ENCODE measurements around the gene RBM6. TPM values are rescaled to one million over a fixed set of nuclear protein-coding genes. Genes with fewer than 3 reads are reported as not detected.

Gene RBM6
- total and polyA plus RNA-seq, 9 of the 15 experiments (the other 6 are each of a cell fraction or from before 2014, with no cell fraction given), result 19.9 to 82.2 (median 57.8) TPM

DNA sequence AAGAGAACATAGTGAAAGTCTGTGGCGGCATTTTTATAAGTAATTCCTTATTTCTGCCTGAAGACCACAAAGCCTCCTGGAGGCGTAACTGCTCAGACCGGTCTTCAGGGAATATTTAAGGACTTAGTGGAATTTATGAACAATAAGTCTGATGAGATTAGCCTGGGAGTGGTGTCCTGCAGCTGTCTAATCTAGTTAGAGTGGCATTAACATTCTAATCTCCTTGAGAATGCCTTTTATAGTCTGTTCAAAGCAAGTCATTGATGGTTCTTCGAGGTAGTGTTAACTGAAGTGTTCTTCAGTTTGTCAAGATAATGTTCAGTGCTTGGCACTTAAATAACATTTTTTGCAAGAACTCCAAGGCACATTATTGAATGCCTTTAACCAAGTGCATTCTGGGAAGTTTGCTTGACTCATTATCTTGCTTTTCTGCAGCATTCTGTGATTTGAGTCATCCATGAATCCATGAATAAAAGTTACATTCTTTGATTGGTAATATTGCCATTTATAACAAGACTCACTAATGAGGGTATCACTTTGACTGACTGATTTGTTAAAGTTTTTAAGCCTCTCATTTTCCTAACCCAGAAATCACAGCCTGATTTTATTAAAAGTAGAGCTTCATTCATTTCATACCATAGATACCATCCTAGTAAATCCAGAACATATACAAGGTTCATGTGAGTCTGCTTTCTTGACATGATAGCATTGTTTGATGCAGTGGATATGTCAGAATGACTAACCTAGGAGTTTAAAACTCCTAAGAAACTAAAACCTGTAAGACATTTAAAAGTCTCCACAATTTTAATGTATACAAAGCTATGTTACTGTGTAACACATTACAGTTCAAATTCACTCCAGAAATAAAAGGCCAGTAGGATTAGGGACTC, 161.3 kb downstream of the RBM6 start:
- Histone ChIP-seq H3K27me3 (ENCODE audit: control insufficient read depth in 2 of 2, insufficient read depth in 2 of 2, low read length in 2 of 2) (no peaks in the 10 kb centered on the region), H2AFZ (ENCODE audit: low read depth, low read length) (no peak overlapping the region), H3K36me3 (ENCODE audit: control insufficient read depth, insufficient read depth, low read length) (peaks cover 93% of the 10 kb centered on the region), H3K9me1 (ENCODE audit: control insufficient read depth, insufficient read depth, low read length) (no peaks in the 10 kb centered on the region), H3K9ac (ENCODE audit: insufficient read depth in 1 of 2, low read depth in 2 of 2, low read length in 2 of 2) (no peak overlapping the region), H3K4me2 (ENCODE audit: insufficient read depth, low read length) (no peak overlapping the region), H3K9me3 (replicated peaks; ENCODE audit: control insufficient read depth, insufficient read depth, low read depth, low read length) (no peaks in the 10 kb centered on the region), H3K4me3 (no peak overlapping the region), H3K4me1 (replicated peaks in 1 of 2; ENCODE audit: control insufficient read depth in 2 of 2, insufficient read depth in 2 of 2, low read length in 2 of 2) (no peaks in the 10 kb centered on the region), H3K79me2 (ENCODE audit: control insufficient read depth, insufficient read depth, low read length) (no peaks in the 10 kb centered on the region), H4K20me1 (replicated peaks; ENCODE audit: control insufficient read depth, insufficient read depth, low read length) (no peaks in the 10 kb centered on the region), H3K27ac (ENCODE audit: extremely low read depth, low read depth, low read length) (no peak overlapping the region)
- in situ Hi-C loops (cut with MboI), result no loop called here
- DNase-seq (ENCODE audit: extremely low read depth in 1 of 4, low spot score in 3 of 4) (no peak), FAIRE-seq (no peak), ATAC-seq (no peak)
- BruUV-seq (replicated peaks), result no TSS peak
- ChIA-PET CTCF (ENCODE audit: low intra/inter-chr PET ratio) (no interaction called here), POLR2A (interaction anchor here (1.1 to 1.7 kb wide), 4 partner anchors 11 to 18 kb away, joined by 3 to 11 read pairs (median 4); partner anchors contain the start of gene RBM5)
- 93% methylated on average over 4 of the region's 4 CpGs for WGBS (ENCODE audit: insufficient coverage, low coverage, missing lambda C conversion rate)
- intact Hi-C loops (cut with micrococcal nuclease), result no loop called here
- TF ChIP-seq, protein P1, sequence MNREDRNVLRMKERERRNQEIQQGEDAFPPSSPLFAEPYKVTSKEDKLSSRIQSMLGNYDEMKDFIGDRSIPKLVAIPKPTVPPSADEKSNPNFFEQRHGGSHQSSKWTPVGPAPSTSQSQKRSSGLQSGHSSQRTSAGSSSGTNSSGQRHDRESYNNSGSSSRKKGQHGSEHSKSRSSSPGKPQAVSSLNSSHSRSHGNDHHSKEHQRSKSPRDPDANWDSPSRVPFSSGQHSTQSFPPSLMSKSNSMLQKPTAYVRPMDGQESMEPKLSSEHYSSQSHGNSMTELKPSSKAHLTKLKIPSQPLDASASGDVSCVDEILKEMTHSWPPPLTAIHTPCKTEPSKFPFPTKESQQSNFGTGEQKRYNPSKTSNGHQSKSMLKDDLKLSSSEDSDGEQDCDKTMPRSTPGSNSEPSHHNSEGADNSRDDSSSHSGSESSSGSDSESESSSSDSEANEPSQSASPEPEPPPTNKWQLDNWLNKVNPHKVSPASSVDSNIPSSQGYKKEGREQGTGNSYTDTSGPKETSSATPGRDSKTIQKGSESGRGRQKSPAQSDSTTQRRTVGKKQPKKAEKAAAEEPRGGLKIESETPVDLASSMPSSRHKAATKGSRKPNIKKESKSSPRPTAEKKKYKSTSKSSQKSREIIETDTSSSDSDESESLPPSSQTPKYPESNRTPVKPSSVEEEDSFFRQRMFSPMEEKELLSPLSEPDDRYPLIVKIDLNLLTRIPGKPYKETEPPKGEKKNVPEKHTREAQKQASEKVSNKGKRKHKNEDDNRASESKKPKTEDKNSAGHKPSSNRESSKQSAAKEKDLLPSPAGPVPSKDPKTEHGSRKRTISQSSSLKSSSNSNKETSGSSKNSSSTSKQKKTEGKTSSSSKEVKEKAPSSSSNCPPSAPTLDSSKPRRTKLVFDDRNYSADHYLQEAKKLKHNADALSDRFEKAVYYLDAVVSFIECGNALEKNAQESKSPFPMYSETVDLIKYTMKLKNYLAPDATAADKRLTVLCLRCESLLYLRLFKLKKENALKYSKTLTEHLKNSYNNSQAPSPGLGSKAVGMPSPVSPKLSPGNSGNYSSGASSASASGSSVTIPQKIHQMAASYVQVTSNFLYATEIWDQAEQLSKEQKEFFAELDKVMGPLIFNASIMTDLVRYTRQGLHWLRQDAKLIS (CRISPR knock-in tag; IDR thresholded peaks at IDR 0.05), result no peak
- TF ChIP-seq FOXM1 (IDR thresholded peaks at IDR 0.05; ENCODE audit: low read depth) (no peak), FOXM1 (CRISPR knock-in tag; IDR thresholded peaks at IDR 0.05; ENCODE audit: low read depth) (no peak), ZNF778 (CRISPR knock-in tag; IDR thresholded peaks at IDR 0.05) (no peak), MAFG (tag; conservative IDR thresholded peaks at IDR 0.05) (no peak)
- TF ChIP-seq, protein P2, sequence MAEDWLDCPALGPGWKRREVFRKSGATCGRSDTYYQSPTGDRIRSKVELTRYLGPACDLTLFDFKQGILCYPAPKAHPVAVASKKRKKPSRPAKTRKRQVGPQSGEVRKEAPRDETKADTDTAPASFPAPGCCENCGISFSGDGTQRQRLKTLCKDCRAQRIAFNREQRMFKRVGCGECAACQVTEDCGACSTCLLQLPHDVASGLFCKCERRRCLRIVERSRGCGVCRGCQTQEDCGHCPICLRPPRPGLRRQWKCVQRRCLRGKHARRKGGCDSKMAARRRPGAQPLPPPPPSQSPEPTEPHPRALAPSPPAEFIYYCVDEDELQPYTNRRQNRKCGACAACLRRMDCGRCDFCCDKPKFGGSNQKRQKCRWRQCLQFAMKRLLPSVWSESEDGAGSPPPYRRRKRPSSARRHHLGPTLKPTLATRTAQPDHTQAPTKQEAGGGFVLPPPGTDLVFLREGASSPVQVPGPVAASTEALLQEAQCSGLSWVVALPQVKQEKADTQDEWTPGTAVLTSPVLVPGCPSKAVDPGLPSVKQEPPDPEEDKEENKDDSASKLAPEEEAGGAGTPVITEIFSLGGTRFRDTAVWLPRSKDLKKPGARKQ (CRISPR knock-in tag; IDR thresholded peaks at IDR 0.05), result no peak
- TF ChIP-seq, protein P3, sequence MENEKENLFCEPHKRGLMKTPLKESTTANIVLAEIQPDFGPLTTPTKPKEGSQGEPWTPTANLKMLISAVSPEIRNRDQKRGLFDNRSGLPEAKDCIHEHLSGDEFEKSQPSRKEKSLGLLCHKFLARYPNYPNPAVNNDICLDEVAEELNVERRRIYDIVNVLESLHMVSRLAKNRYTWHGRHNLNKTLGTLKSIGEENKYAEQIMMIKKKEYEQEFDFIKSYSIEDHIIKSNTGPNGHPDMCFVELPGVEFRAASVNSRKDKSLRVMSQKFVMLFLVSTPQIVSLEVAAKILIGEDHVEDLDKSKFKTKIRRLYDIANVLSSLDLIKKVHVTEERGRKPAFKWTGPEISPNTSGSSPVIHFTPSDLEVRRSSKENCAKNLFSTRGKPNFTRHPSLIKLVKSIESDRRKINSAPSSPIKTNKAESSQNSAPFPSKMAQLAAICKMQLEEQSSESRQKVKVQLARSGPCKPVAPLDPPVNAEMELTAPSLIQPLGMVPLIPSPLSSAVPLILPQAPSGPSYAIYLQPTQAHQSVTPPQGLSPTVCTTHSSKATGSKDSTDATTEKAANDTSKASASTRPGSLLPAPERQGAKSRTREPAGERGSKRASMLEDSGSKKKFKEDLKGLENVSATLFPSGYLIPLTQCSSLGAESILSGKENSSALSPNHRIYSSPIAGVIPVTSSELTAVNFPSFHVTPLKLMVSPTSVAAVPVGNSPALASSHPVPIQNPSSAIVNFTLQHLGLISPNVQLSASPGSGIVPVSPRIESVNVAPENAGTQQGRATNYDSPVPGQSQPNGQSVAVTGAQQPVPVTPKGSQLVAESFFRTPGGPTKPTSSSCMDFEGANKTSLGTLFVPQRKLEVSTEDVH (IDR thresholded peaks at IDR 0.05; ENCODE audit: low read depth, partially characterized antibody), result no peak
- TF ChIP-seq, protein P4, sequence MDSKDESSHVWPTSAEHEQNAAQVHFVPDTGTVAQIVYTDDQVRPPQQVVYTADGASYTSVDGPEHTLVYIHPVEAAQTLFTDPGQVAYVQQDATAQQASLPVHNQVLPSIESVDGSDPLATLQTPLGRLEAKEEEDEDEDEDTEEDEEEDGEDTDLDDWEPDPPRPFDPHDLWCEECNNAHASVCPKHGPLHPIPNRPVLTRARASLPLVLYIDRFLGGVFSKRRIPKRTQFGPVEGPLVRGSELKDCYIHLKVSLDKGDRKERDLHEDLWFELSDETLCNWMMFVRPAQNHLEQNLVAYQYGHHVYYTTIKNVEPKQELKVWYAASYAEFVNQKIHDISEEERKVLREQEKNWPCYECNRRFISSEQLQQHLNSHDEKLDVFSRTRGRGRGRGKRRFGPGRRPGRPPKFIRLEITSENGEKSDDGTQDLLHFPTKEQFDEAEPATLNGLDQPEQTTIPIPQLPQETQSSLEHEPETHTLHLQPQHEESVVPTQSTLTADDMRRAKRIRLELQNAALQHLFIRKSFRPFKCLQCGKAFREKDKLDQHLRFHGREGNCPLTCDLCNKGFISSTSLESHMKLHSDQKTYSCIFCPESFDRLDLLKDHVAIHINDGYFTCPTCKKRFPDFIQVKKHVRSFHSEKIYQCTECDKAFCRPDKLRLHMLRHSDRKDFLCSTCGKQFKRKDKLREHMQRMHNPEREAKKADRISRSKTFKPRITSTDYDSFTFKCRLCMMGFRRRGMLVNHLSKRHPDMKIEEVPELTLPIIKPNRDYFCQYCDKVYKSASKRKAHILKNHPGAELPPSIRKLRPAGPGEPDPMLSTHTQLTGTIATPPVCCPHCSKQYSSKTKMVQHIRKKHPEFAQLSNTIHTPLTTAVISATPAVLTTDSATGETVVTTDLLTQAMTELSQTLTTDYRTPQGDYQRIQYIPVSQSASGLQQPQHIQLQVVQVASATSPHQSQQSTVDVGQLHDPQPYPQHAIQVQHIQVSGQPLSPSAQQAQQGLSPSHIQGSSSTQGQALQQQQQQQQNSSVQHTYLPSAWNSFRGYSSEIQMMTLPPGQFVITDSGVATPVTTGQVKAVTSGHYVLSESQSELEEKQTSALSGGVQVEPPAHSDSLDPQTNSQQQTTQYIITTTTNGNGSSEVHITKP (IDR thresholded peaks at IDR 0.05; ENCODE audit: partially characterized antibody), result no peak
